Upper lobe of left lung (tissue), 6 donors: ENCODE data around the gene KCNJ16. TPM values are rescaled to one million over a fixed set of nuclear protein-coding genes. Genes with fewer than 3 reads are reported as not detected.

Experiments
- ATAC-seq, 2 donors: fragments of 200-7000 bp; cut with Tn5 transposase; one replicate each; pipeline ENCODE4 v1.9.1; 2022; ENCODE audit warnings: mild to moderate bottlenecking in 2 of 2, moderate library complexity in 2 of 2; ENCODE audit not compliant: low FRiP score in 2 of 2
- DNase-seq, 2 donors: peaks; one replicate each; pipeline ENCODE4 v3.0.0-alpha.2; 2019 to 2020
- H3K27ac ChIP-seq, 4 donors: fragments of 200-600 bp; sonication (generic); one replicate each; pipeline ENCODE4 v1.5.1; 2016 to 2019
- H3K27me3 ChIP-seq, 4 donors: fragments of 200-600 bp; sonication (generic); one replicate each; pipeline ENCODE4 v1.5.1; 2017 to 2019
- H3K36me3 ChIP-seq, 4 donors: fragments of 200-600 bp; sonication (generic); one replicate each; pipeline ENCODE4 v1.5.1; 2016 to 2019
- H3K4me1 ChIP-seq, 4 donors: fragments of 200-600 bp; sonication (generic); one replicate each; pipeline ENCODE4 v1.5.1; 2018 to 2019
- H3K4me3 ChIP-seq, 4 donors: fragments of 200-600 bp; sonication (generic); one replicate each; pipeline ENCODE4 v1.5.1; 2017 to 2019; ENCODE audit warnings: mild to moderate bottlenecking in 2 of 4, moderate library complexity in 1 of 4
- H3K9me3 ChIP-seq, 4 donors: fragments of 200-600 bp; sonication (generic); one replicate each; pipeline ENCODE4 v1.5.1; 2018 to 2019
- EP300 ChIP-seq, 4 donors: sonication (generic); formaldehyde crosslinking; IDR thresholded peaks; one replicate each; pipeline ENCODE4 v1.5.1; 2017; ENCODE audit warnings: antibody characterized with exemption in 4 of 4, control low read depth in 2 of 4
- POLR2A ChIP-seq, 4 donors: fragments of 450-650 bp; IDR thresholded peaks; one replicate each; pipeline ENCODE4 v1.5.1; 2016 to 2017; ENCODE audit warnings: antibody characterized with exemption in 4 of 4, mild to moderate bottlenecking in 2 of 4
- POLR2AphosphoS5 ChIP-seq, 2 donors: sonication (generic); formaldehyde crosslinking; IDR thresholded peaks; one replicate each; pipeline ENCODE4 v1.5.1; 2017; ENCODE audit warnings: antibody characterized with exemption in 2 of 2
- WGBS, 2 donors: methylation state at CpG; one replicate each; pipeline ENCODE4 v1.1.5; 2017 to 2018; 5-methylcytosine and 5-hydroxymethylcytosine counted together
- total RNA-seq, 6 donors: library from RNA; depleted of rRNA in 4 of 6; stranded (reverse); fragments of >200 nt in 4 of 6; gene quantifications; one replicate each; pipeline versions ENCODE4 v1.1.0 to v1.2.1, GENCODE V29; 2016 to 2021
- TF ChIP-seq, protein P1 (sequence below), 6 experiments: fragments of 450-650 bp in 4 of 6; fragments of 200-600 bp in 2 of 6; sonication (generic) in 2 of 6; IDR thresholded peaks; one replicate each; pipeline ENCODE4 v1.5.1; 2016 to 2019; ENCODE audit warnings: antibody characterized with exemption in 6 of 6
- donor health status: DM: no; HTN: no; CAD: no; lungs with moderate emphysema.
- donor health status: DM: no; HTN: yes; CAD: no; lungs with severe emphysema.

KCNJ16 gene
- total RNA-seq, 6 donors from 2014 or later: 0.20 to 1.4 (median 0.59) TPM; not detected in 1

DNA sequence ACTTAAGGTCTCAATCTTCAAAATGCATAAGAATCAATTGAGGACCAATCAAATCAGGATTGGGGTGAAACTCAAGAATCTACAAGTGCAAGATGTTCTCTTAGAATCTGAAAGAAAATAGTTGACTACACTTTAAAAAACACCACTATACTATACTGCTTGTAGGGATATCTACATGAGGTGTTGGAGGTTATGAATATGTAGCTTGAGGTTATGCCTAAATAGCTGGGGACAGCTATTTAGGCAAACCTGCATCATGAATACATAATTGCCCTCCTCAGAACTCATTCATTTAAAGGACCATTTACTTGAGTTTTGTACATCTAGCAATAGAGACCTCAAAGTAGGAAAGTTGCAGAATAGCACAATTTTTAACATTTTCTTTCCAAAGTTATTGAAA is 40.1 kb downstream of the KCNJ16 start:
- H3K4me3 ChIP-seq: no peak overlapping the region
- no peaks in the 10 kb centered on the region for H3K36me3 ChIP-seq
- H3K4me1 ChIP-seq: peaks cover 0 to 5% (median 0%) of the 10 kb centered on the region in 4 donors
- peaks cover 0 to 3% (median 0%) of the 10 kb centered on the region in 4 donors for H3K9me3 ChIP-seq
- no peak overlapping the region for H3K27ac ChIP-seq
- ATAC-seq (no peak), DNase-seq (no peak)
- TF ChIP-seq, protein P1, sequence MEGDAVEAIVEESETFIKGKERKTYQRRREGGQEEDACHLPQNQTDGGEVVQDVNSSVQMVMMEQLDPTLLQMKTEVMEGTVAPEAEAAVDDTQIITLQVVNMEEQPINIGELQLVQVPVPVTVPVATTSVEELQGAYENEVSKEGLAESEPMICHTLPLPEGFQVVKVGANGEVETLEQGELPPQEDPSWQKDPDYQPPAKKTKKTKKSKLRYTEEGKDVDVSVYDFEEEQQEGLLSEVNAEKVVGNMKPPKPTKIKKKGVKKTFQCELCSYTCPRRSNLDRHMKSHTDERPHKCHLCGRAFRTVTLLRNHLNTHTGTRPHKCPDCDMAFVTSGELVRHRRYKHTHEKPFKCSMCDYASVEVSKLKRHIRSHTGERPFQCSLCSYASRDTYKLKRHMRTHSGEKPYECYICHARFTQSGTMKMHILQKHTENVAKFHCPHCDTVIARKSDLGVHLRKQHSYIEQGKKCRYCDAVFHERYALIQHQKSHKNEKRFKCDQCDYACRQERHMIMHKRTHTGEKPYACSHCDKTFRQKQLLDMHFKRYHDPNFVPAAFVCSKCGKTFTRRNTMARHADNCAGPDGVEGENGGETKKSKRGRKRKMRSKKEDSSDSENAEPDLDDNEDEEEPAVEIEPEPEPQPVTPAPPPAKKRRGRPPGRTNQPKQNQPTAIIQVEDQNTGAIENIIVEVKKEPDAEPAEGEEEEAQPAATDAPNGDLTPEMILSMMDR (IDR thresholded peaks at IDR 0.05): no peak
- TF ChIP-seq EP300 (IDR thresholded peaks at IDR 0.05) (no peak), POLR2AphosphoS5 (IDR thresholded peaks at IDR 0.05) (no peak), POLR2A (IDR thresholded peaks at IDR 0.05) (no peak)
- H3K27me3 ChIP-seq: no peaks in the 10 kb centered on the region

DNA sequence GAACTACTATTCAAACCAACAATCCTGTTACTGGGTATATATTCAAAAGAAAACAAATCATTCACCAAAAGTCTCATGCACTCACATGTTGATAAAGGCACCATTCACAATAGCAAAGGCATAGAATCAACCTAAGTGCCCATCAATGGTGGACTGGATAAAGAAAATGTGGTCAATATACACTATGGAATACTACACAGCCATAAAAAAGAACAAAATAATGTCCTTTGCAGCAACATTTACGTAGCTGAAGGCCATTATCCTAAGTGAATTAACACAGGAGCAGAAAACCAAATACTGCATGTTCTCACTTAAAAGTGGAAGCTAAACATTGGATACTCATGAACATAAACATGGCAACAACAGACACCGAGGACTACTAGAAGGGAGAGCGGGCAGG is 41.9 kb downstream of the KCNJ16 start:
- WGBS, 2 donors: 94 to 97% methylated on average over 3 of the region's 3 CpGs
- Histone ChIP-seq H3K9me3 (peaks cover 0 to 3% (median 0%) of the 10 kb centered on the region in 4 donors), H3K27me3 (no peaks in the 10 kb centered on the region), H3K4me1 (peaks cover 0 to 12% (median 7%) of the 10 kb centered on the region in 4 donors), H3K4me3 (no peak overlapping the region), H3K27ac (no peak overlapping the region), H3K36me3 (no peaks in the 10 kb centered on the region)
- no peak for ATAC-seq
- no peak for DNase-seq
- TF ChIP-seq POLR2A (IDR thresholded peaks at IDR 0.05) (no peak), POLR2AphosphoS5 (IDR thresholded peaks at IDR 0.05) (no peak), EP300 (IDR thresholded peaks at IDR 0.05) (no peak)
- TF ChIP-seq, protein P1 (IDR thresholded peaks at IDR 0.05): no peak

DNA sequence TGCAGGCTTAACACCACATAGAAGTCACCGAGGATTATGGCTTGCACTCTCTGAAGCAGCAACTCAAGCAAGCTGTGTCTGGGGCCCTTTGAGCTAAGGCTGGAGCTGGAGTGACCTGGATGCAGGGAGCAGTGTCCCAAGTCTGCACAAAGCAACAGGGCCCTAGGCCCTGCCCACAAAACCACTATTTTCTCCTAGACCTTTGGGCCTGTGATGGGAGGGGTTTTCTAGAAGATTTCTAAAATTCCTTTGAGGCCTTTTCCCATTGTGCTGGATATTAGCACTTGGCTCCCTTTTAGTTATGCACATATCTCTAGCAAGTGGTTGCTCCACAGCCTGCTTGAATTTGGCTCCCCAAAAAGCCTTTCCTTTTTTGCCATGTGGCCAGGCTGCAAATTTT is 44.5 kb downstream of the KCNJ16 start:
- no peak for DNase-seq
- 100% methylated on average over 1 of the region's 1 CpG for WGBS, 2 donors
- no peak for TF ChIP-seq POLR2A (IDR thresholded peaks at IDR 0.05)
- TF ChIP-seq, protein P1 (IDR thresholded peaks at IDR 0.05): no peak
- TF ChIP-seq POLR2AphosphoS5 (IDR thresholded peaks at IDR 0.05): no peak
- TF ChIP-seq EP300 (IDR thresholded peaks at IDR 0.05): no peak
- Histone ChIP-seq H3K36me3 (no peaks in the 10 kb centered on the region), H3K4me1 (peaks cover 0 to 12% (median 10%) of the 10 kb centered on the region in 4 donors), H3K27ac (no peak overlapping the region), H3K9me3 (peaks cover 0 to 3% (median 0%) of the 10 kb centered on the region in 4 donors), H3K4me3 (no peak overlapping the region), H3K27me3 (no peaks in the 10 kb centered on the region)
- ATAC-seq: no peak

DNA sequence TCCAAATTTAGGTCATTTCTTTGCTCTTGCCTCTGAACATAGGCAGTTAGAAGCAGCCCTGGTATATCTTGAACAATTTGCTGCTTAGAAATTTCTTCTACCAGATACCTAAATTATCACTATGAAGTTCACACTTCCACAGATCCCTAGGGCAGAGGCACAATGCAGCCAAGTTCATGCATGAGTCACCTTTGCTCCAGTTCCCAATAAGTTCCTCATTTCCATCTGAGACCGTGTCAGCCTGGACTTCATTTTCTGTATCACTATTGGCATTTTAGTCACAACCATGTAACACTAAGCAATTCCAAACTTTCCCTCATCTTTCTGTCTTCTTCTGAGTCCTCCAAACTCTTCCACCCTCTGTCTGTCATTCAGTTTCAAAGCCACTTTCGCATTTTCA is 45.0 kb downstream of the KCNJ16 start:
- WGBS, 2 donors: 73 to 77% methylated on average over 2 of the region's 2 CpGs
- Histone ChIP-seq H3K4me1 (peaks cover 0 to 12% (median 10%) of the 10 kb centered on the region in 4 donors), H3K27me3 (no peaks in the 10 kb centered on the region), H3K27ac (no peak overlapping the region), H3K4me3 (no peak overlapping the region), H3K9me3 (peaks cover 0 to 3% (median 0%) of the 10 kb centered on the region in 4 donors), H3K36me3 (no peaks in the 10 kb centered on the region)
- ATAC-seq: peak in 1 of 2 donors; percentile 75
- DNase-seq: no peak
- TF ChIP-seq, protein P1 (IDR thresholded peaks at IDR 0.05): no peak
- no peak for TF ChIP-seq POLR2AphosphoS5 (IDR thresholded peaks at IDR 0.05)
- TF ChIP-seq EP300 (IDR thresholded peaks at IDR 0.05): no peak
- TF ChIP-seq POLR2A (IDR thresholded peaks at IDR 0.05): no peak

DNA sequence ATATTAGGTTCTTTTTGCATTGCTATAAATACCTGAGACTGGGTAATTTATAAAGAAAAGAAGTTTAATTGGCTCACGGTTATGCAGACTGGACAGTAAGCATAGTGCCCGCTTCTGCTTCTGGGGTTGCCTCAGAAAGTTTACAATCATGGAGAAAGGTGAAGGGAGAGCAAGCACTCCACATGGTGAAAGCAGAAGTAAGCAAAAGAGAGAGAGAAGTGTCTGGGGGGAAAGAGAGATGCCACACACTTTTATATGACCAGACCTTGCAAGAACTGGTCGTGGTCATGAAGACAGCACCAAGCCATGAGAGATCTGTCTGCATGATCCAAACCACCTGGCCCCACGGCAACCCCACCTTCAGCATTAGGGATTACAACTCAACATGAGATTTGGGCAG is 45.4 kb downstream of the KCNJ16 start:
- ATAC-seq (peak in 1 of 2 donors; percentile 39), DNase-seq (no peak)
- 67 to 78% methylated on average over 4 of the region's 4 CpGs for WGBS, 2 donors
- Histone ChIP-seq H3K4me3 (no peak overlapping the region), H3K36me3 (no peaks in the 10 kb centered on the region), H3K4me1 (peaks cover 0 to 12% (median 10%) of the 10 kb centered on the region in 4 donors), H3K27ac (no peak overlapping the region), H3K9me3 (peaks cover 0 to 3% (median 0%) of the 10 kb centered on the region in 4 donors), H3K27me3 (no peaks in the 10 kb centered on the region)
- TF ChIP-seq POLR2AphosphoS5 (IDR thresholded peaks at IDR 0.05) (no peak), EP300 (IDR thresholded peaks at IDR 0.05) (no peak), POLR2A (IDR thresholded peaks at IDR 0.05) (no peak)
- TF ChIP-seq, protein P1 (IDR thresholded peaks at IDR 0.05): no peak
